NCI-H345 (cell line): ENCODE results near the gene MPC1.

Experiments used
- DNase-seq: peaks from one replicate; lab custom pipeline; 2025; lab: John Stamatoyannopoulos, UW

MPC1 gene

GRCh38 chr6:166315436-166315835, 67.3 kb downstream of the MPC1 start:
- no peak for DNase-seq
